ENCODE data around the gene CUL4B.

GRCh38 chrX:120485638-120486520 is 74.9 kb downstream of the CUL4B start:
- TF ChIP-seq EZH2phosphoT487 (IDR thresholded peaks at IDR 0.05; ENCODE audit: low read depth) (no peak), CTCF (IDR thresholded peaks at IDR 0.05; ENCODE audit: low read depth, low read length) (peak; percentile 59)

Measured in OCI-LY3 (cell line).